Endothelial cell (in vitro differentiated cells): ENCODE data around the gene GABBR2. TPM values are rescaled to one million over a fixed set of nuclear protein-coding genes. Genes with fewer than 3 reads are reported as not detected.

Source experiments
- DNase-seq: peaks from one replicate; pipeline ENCODE4 v3.0.0; 2021; ENCODE audit warnings: low spot score
- H3K27ac Mint-ChIP-seq: one replicate; pipeline ENCODE4 v1.8.0; 2021; ENCODE audit warnings: mixed read lengths, inconsistent platforms; ENCODE audit not compliant: unreplicated experiment
- H3K27me3 Mint-ChIP-seq: one replicate; pipeline ENCODE4 v1.8.0; 2021; ENCODE audit warnings: mild to moderate bottlenecking, moderate library complexity, mixed read lengths, inconsistent platforms; ENCODE audit not compliant: unreplicated experiment
- H3K36me3 Mint-ChIP-seq: one replicate; pipeline ENCODE4 v1.8.0; 2021; ENCODE audit warnings: mild to moderate bottlenecking, low read depth, mixed read lengths, inconsistent platforms; ENCODE audit not compliant: unreplicated experiment
- H3K4me1 Mint-ChIP-seq: one replicate; pipeline ENCODE4 v1.8.0; 2021; ENCODE audit warnings: mild to moderate bottlenecking, mixed read lengths, inconsistent platforms; ENCODE audit not compliant: unreplicated experiment
- H3K4me3 Mint-ChIP-seq: one replicate; pipeline ENCODE4 v1.8.0; 2021; ENCODE audit warnings: mild to moderate bottlenecking, mixed read lengths, inconsistent platforms; ENCODE audit not compliant: unreplicated experiment
- H3K9me3 Mint-ChIP-seq: one replicate; pipeline ENCODE4 v1.8.0; 2021; ENCODE audit warnings: mixed read lengths, inconsistent platforms; ENCODE audit not compliant: unreplicated experiment
- CTCF ChIP-seq: fragments of 200-600 bp; sonication (generic); IDR thresholded peaks from one replicate; pipeline ENCODE4 v1.5.0; 2021; ENCODE audit warnings: antibody characterized with exemption; ENCODE audit not compliant: unreplicated experiment
- total RNA-seq: library from RNA; stranded (reverse); fragmentation: NEBNext Ultra II Directional; extraction: Animal tissue kit (Norgen Biotek cat#: 25700); gene quantifications from one replicate; pipeline ENCODE4 v1.2.1, GENCODE V29; 2021; ENCODE audit not compliant: unreplicated experiment

The GABBR2 gene
- total RNA-seq, 1 donor from 2014 or later = 0.46 TPM

GRCh38 chr9:98647236-98647635, 61.5 kb downstream of the GABBR2 start:
- DNase-seq = no peak
- H3K27ac Mint-ChIP-seq = no peak overlapping the region
- H3K9me3 Mint-ChIP-seq = no peaks in the 10 kb centered on the region
- H3K27me3 Mint-ChIP-seq = peaks cover 1% of the 10 kb centered on the region
- H3K4me1 Mint-ChIP-seq = no peaks in the 10 kb centered on the region
- no peak for TF ChIP-seq CTCF
- H3K4me3 Mint-ChIP-seq = no peak overlapping the region
- no peaks in the 10 kb centered on the region for H3K36me3 Mint-ChIP-seq

- no peak for TF ChIP-seq CTCF
- no peak for DNase-seq
- Mint-ChIP-seq H3K4me3 (no peak overlapping the region), H3K27ac (no peak overlapping the region), H3K36me3 (no peaks in the 10 kb centered on the region), H3K4me1 (no peaks in the 10 kb centered on the region), H3K9me3 (no peaks in the 10 kb centered on the region), H3K27me3 (peaks cover 4% of the 10 kb centered on the region)
Observed at GRCh38 chr9:98644011-98644410, 64.7 kb downstream of the GABBR2 start.

GRCh38 chr9:98642661-98643312, 65.9 kb downstream of the GABBR2 start:
- H3K27me3 Mint-ChIP-seq = peaks cover 4% of the 10 kb centered on the region
- H3K4me1 Mint-ChIP-seq = no peaks in the 10 kb centered on the region
- H3K9me3 Mint-ChIP-seq = no peaks in the 10 kb centered on the region
- no peak for DNase-seq
- H3K27ac Mint-ChIP-seq = no peak overlapping the region
- no peaks in the 10 kb centered on the region for H3K36me3 Mint-ChIP-seq
- H3K4me3 Mint-ChIP-seq = no peak overlapping the region
- TF ChIP-seq CTCF = no peak

GRCh38 chr9:98641695-98642094, 67.0 kb downstream of the GABBR2 start:
- no peak for DNase-seq
- H3K9me3 Mint-ChIP-seq = no peaks in the 10 kb centered on the region
- no peak overlapping the region for H3K27ac Mint-ChIP-seq
- H3K4me3 Mint-ChIP-seq = no peak overlapping the region
- H3K27me3 Mint-ChIP-seq = peaks cover 4% of the 10 kb centered on the region
- H3K36me3 Mint-ChIP-seq = no peaks in the 10 kb centered on the region
- no peak for TF ChIP-seq CTCF
- H3K4me1 Mint-ChIP-seq = no peaks in the 10 kb centered on the region

- no peak for DNase-seq
- H3K4me3 Mint-ChIP-seq = no peak overlapping the region
- no peaks in the 10 kb centered on the region for H3K4me1 Mint-ChIP-seq
- TF ChIP-seq CTCF = no peak
- no peaks in the 10 kb centered on the region for H3K9me3 Mint-ChIP-seq
- peaks cover 6% of the 10 kb centered on the region for H3K27me3 Mint-ChIP-seq
- no peaks in the 10 kb centered on the region for H3K36me3 Mint-ChIP-seq
- no peak overlapping the region for H3K27ac Mint-ChIP-seq
Observed at GRCh38 chr9:98640394-98640793, 68.3 kb downstream of the GABBR2 start.
